OCI-LY7 (cell line): ENCODE measurements around the gene APPL2.

ENCODE experiments used
- EZH2phosphoT487 ChIP-seq: fragments of 200-600 bp; sonication (generic); IDR thresholded peaks from 2 replicates; pipeline ENCODE4 v1.6.1; 2018; ENCODE audit warnings: low read depth, borderline replicate concordance, mild to moderate bottlenecking, mixed run types, antibody characterized with exemption, low read length, moderate library complexity, mixed read lengths
- TF ChIP-seq, protein P1 (sequence below): fragments of 200-600 bp; sonication (generic); conservative IDR thresholded peaks from 2 replicates; pipeline ENCODE4 v1.5.1; 2014; ENCODE audit warnings: mild to moderate bottlenecking, antibody characterized with exemption, low read length, moderate library complexity, mixed read lengths

DNA sequence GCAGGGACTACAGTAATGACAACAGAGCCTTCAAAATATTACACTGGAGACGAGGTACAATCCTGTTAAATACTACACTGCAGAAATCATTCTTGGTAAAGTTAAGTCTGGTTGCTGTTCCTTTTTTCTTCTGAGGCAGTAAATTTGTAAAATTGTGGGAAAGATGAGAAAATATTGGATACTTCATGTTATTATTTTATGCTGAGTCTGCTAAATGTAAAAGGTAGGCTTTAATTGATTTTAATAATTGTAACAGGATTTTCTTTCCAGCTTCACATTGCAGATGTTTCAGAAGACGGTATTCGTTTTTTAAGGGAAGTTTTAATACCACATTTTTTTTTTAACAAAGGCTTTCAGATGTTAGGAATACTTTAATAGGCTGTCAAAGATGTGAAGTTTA lies 65.8 kb downstream of the APPL2 start:
- TF ChIP-seq, protein P1, sequence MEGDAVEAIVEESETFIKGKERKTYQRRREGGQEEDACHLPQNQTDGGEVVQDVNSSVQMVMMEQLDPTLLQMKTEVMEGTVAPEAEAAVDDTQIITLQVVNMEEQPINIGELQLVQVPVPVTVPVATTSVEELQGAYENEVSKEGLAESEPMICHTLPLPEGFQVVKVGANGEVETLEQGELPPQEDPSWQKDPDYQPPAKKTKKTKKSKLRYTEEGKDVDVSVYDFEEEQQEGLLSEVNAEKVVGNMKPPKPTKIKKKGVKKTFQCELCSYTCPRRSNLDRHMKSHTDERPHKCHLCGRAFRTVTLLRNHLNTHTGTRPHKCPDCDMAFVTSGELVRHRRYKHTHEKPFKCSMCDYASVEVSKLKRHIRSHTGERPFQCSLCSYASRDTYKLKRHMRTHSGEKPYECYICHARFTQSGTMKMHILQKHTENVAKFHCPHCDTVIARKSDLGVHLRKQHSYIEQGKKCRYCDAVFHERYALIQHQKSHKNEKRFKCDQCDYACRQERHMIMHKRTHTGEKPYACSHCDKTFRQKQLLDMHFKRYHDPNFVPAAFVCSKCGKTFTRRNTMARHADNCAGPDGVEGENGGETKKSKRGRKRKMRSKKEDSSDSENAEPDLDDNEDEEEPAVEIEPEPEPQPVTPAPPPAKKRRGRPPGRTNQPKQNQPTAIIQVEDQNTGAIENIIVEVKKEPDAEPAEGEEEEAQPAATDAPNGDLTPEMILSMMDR = no peak
- TF ChIP-seq EZH2phosphoT487 = no peak
